Posterior cingulate gyrus (tissue), 11 donors: ENCODE measurements around the gene NFATC4.

Source experiments
- DNase-seq, 10 donors: peaks; one replicate each; pipeline versions ENCODE4 v3.0.0 to v3.0.0-alpha.2; 2020 to 2021; ENCODE audit warnings: mixed read lengths in 3 of 10
- intact Hi-C: fragments of 100-400 bp; cut with DNase I; formaldehyde crosslinking; loops from one replicate; pipeline ENCODE4 v1.15.1; 2023

Gene NFATC4

GRCh38 chr14:24422694-24423601 lies 55.0 kb downstream of the NFATC4 start:
- intact Hi-C loops = no loop called here
- no peak for DNase-seq

DNA sequence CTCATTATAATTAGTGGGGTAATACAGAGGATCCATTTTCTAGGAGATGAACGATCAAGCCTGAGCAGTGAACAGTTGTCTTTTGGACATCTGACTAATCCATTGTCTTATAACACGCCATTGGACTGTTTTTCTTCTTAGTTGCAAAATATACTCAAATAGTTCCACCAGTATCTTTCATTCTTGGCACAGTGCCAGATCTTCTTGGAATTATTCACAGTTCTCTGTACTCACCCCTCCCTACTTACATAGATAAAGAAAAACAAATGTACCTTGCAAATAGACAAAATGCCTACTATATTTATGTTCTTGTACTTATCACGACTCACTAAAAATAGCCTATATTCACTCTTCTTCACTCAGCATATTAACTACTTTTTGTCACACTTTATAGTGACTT lies 57.7 kb downstream of the NFATC4 start:
- no peak for DNase-seq

GRCh38 chr14:24426150-24426911 lies 58.3 kb downstream of the NFATC4 start:
- intact Hi-C loops = loop anchor here (5.0 kb wide), 1 partner anchor 59 kb away; the partner anchor contains the start of gene NFATC4
- DNase-seq = no peak

More for the DNA sequence above, 57.7 kb downstream of the NFATC4 start:
- intact Hi-C loops = loop anchor here (5.0 kb wide), 1 partner anchor 58 kb away; the partner anchor contains the start of gene NFATC4

- intact Hi-C loops = loop anchor here (5.0 kb wide), 1 partner anchor 60 kb away; the partner anchor contains the start of gene NFATC4
- DNase-seq = no peak
Observed at GRCh38 chr14:24426912-24427536, 59.0 kb downstream of the NFATC4 start.

DNA sequence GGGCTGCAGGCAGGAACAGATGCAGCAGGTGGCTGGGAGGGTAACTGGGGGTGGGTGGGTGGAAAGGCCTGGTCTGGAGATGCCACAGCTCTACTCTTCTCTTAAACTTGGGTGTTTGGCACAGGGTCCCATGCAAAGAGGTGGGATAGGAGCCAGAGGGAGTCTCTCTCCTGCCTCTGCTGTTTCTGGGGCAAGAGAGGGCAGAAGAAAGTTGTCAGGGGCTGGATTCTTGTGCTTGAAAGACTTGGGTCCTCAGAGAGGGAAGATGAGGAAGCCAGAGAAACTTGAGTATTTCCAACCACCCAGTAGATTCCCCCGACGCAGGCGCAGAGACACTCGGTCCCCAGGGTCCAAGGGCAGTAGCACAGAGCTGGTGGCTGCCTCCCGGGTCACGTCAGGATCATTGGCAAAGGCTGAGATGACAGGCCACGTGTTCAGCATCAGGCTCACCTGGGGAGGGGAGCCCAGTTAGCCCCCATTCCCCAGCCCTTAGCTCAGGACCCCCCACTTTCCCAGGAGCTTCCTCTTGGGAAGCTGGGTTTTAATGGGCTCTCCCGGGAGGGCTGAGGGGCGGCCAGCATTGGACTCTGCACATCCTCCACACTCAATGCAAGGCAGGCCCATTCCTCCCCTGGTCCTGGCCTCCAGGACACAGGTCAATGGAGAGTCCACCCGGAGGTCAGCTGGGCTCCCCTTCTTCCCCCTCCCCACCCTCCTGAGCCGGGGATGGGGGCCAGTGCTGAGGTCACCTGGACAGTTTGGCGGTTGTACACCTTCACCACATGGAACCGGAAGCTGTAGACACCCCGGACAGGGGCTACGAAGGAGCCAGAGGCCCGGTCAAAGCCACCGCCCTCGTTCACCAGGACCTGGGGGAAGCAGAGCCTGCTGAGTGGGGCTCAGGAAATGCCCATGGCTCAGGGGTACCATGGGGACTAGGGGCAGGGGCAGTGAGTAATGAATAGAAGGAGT lies 59.8 kb downstream of the NFATC4 start:
- DNase-seq = no peak
- intact Hi-C loops = loop anchor here (5.0 kb wide), 1 partner anchor 61 kb away; the partner anchor contains the start of gene NFATC4

DNA sequence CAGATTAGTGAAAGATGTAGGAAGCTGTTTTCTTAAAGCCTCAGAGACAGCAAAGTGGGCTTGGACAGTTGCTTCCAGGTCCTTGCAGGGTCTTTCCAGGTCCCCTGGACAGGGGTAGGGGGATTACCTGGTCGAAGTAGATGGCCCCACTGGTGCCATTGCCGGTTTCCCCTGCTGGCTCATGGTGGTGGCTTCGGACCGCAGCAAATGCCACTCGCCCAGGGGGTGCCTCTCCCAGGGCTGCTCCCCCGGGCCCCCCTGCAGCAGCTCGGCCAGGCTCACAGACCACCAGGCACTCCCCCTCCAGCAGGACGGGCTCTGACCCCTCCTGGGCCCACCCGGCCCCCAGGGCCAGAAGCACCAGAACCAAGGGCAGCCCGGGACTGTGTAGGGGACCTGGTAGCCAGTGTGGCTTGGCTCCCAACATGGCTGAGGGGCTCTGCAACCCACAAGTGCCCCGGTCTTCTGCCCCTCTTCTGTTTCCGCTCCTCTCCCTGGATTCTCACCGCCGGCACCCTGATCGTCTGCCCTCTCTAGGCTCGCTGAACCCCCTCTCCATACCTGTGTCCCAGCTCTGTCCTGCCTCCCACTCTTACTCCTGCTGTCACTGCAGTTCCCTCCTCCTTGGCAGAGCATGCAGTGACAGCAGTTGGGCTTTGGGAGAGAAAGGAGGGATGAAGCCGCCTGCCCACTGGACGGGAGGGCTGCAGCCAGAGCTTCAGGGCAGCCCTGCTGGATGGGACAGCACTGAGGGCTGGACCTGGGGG lies 60.8 kb downstream of the NFATC4 start:
- intact Hi-C loops = loop anchor here (5.0 kb wide), 1 partner anchor 62 kb away; the partner anchor contains the start of gene NFATC4
- DNase-seq = peak in 1 of 10 donors; percentile 62
